Activated CD8-positive, alpha-beta T cell treated with anti-CD3 and anti-CD28 coated beads for 36 hours (primary cell): ENCODE measurements around the gene MIER2. TPM values are rescaled to one million over a fixed set of nuclear protein-coding genes. Genes with fewer than 3 reads are reported as not detected.

Experiments
- ATAC-seq: fragments of 200-7000 bp; cut with Tn5 transposase; one replicate; pipeline ENCODE4 v1.10.0; 2021; ENCODE audit warnings: mild to moderate bottlenecking, moderate library complexity
- CTCF ChIA-PET: fragments of 350-600 bp; sonication (Branson Sonifier 250); formaldehyde crosslinking; loops from one replicate; lab custom pipeline; 2021; ENCODE audit warnings: antibody characterized with exemption; lab: Charles Lee
- POLR2A ChIA-PET: fragments of 350-600 bp; sonication (Branson Sonifier 250); formaldehyde crosslinking; loops from one replicate; lab custom pipeline; 2021; ENCODE audit warnings: antibody characterized with exemption; lab: Charles Lee
- DNase-seq: peaks from one replicate; pipeline ENCODE4 v3.0.0-alpha.2; 2020
- H3K27ac Mint-ChIP-seq: one replicate; pipeline ENCODE4 v1.8.0; 2021; ENCODE audit warnings: mild to moderate bottlenecking, mixed read lengths
- H3K27me3 Mint-ChIP-seq: one replicate; pipeline ENCODE4 v1.8.0; 2021; ENCODE audit warnings: mixed read lengths
- H3K36me3 Mint-ChIP-seq: one replicate; pipeline ENCODE4 v1.8.0; 2021; ENCODE audit warnings: low read depth, mixed read lengths
- H3K4me1 Mint-ChIP-seq: one replicate; pipeline ENCODE4 v1.8.0; 2021; ENCODE audit warnings: low read depth, mixed read lengths
- H3K4me3 Mint-ChIP-seq: one replicate; pipeline ENCODE4 v1.8.0; 2021; ENCODE audit warnings: mild to moderate bottlenecking, moderate library complexity, mixed read lengths
- H3K9me3 Mint-ChIP-seq: one replicate; pipeline ENCODE4 v1.8.0; 2021; ENCODE audit warnings: mixed read lengths
- CTCF ChIP-seq: fragments of 200-600 bp; IDR thresholded peaks from one replicate; pipeline ENCODE4 v1.8.0; 2022; ENCODE audit warnings: antibody characterized with exemption, mild to moderate bottlenecking
- intact Hi-C: fragments of 100-400 bp; cut with micrococcal nuclease; formaldehyde crosslinking; loops from one replicate; pipeline ENCODE4 v1.10.0; 2022
- total RNA-seq, 2 experiments: library from RNA; stranded (reverse); gene quantifications; one replicate each; pipeline ENCODE4 v1.2.3, GENCODE V29; 2021

The MIER2 gene
- total RNA-seq, 2 experiments from 2014 or later, result 20.0 to 20.4 TPM

- CTCF ChIA-PET, result no interaction called here
- Mint-ChIP-seq H3K9me3 (no peaks in the 10 kb centered on the region), H3K27ac (no peak overlapping the region), H3K4me1 (peaks cover 10% of the 10 kb centered on the region), H3K36me3 (no peaks in the 10 kb centered on the region), H3K27me3 (peaks cover 9% of the 10 kb centered on the region), H3K4me3 (no peak overlapping the region)
- ATAC-seq (no peak), DNase-seq (no peak)
- intact Hi-C loops, result no loop called here
- POLR2A ChIA-PET, result no interaction called here
- no peak for TF ChIP-seq CTCF
These were observed 33.4 kb upstream of the MIER2 start for GRCh38 chr19:377801-378581.

GRCh38 chr19:376111-376470 is 31.5 kb upstream of the MIER2 start:
- ATAC-seq, result no peak
- Mint-ChIP-seq H3K9me3 (no peaks in the 10 kb centered on the region), H3K36me3 (no peaks in the 10 kb centered on the region), H3K4me1 (peaks cover 2% of the 10 kb centered on the region), H3K4me3 (no peak overlapping the region), H3K27me3 (peaks cover 10% of the 10 kb centered on the region), H3K27ac (no peak overlapping the region)
- POLR2A ChIA-PET, result no interaction called here
- DNase-seq, result no peak
- TF ChIP-seq CTCF, result no peak
- CTCF ChIA-PET, result no interaction called here
- intact Hi-C loops, result no loop called here

- no peaks in the 10 kb centered on the region for H3K9me3 Mint-ChIP-seq
- H3K36me3 Mint-ChIP-seq, result no peaks in the 10 kb centered on the region
- POLR2A ChIA-PET, result no interaction called here
- CTCF ChIA-PET, result no interaction called here
- peaks cover 9% of the 10 kb centered on the region for H3K27me3 Mint-ChIP-seq
- no peak overlapping the region for H3K27ac Mint-ChIP-seq
- TF ChIP-seq CTCF, result no peak
- peaks cover under 1% of the 10 kb centered on the region for H3K4me1 Mint-ChIP-seq
- no peak overlapping the region for H3K4me3 Mint-ChIP-seq
- intact Hi-C loops, result no loop called here
- ATAC-seq, result no peak
- DNase-seq, result no peak
These were observed 31.0 kb upstream of the MIER2 start for GRCh38 chr19:375395-376110.

GRCh38 chr19:374886-375235 is 30.3 kb upstream of the MIER2 start:
- no peak overlapping the region for H3K27ac Mint-ChIP-seq
- no peak for TF ChIP-seq CTCF
- no peak for DNase-seq
- intact Hi-C loops, result no loop called here
- ATAC-seq, result no peak
- no peaks in the 10 kb centered on the region for H3K4me1 Mint-ChIP-seq
- peaks cover 9% of the 10 kb centered on the region for H3K27me3 Mint-ChIP-seq
- CTCF ChIA-PET, result no interaction called here
- no peaks in the 10 kb centered on the region for H3K9me3 Mint-ChIP-seq
- H3K36me3 Mint-ChIP-seq, result no peaks in the 10 kb centered on the region
- no peak overlapping the region for H3K4me3 Mint-ChIP-seq
- POLR2A ChIA-PET, result no interaction called here

GRCh38 chr19:374183-374885 is 29.7 kb upstream of the MIER2 start:
- POLR2A ChIA-PET, result interaction anchor here (1.0 kb wide), 1 partner anchor 20 kb away, joined by 3 read pairs; no protein-coding TSS in a partner anchor
- H3K27ac Mint-ChIP-seq, result no peak overlapping the region
- H3K27me3 Mint-ChIP-seq, result peaks cover 12% of the 10 kb centered on the region
- H3K4me1 Mint-ChIP-seq, result no peaks in the 10 kb centered on the region
- H3K36me3 Mint-ChIP-seq, result no peaks in the 10 kb centered on the region
- ATAC-seq (peak; percentile 20), DNase-seq (no peak)
- intact Hi-C loops, result no loop called here
- CTCF ChIA-PET, result no interaction called here
- no peaks in the 10 kb centered on the region for H3K9me3 Mint-ChIP-seq
- H3K4me3 Mint-ChIP-seq, result no peak overlapping the region
- TF ChIP-seq CTCF, result no peak
